Testis (tissue), 2 donors: Measurements from ENCODE around the gene HSD11B1L.

Experiments used
- CTCF ChIP-seq, 3 experiments: fragments of 450-650 bp in 2 of 3; fragments of 200-600 bp in 1 of 3; sonication (generic) in 1 of 3; IDR thresholded peaks; one replicate each; pipeline ENCODE4 v1.5.1; 2016 to 2019; ENCODE audit warnings: antibody characterized with exemption in 3 of 3, mild to moderate bottlenecking in 2 of 3, moderate library complexity in 1 of 3
- POLR2A ChIP-seq: fragments of 450-650 bp; IDR thresholded peaks from one replicate; pipeline ENCODE4 v1.6.1; 2017; ENCODE audit warnings: antibody characterized with exemption, mild to moderate bottlenecking, moderate library complexity

DNA sequence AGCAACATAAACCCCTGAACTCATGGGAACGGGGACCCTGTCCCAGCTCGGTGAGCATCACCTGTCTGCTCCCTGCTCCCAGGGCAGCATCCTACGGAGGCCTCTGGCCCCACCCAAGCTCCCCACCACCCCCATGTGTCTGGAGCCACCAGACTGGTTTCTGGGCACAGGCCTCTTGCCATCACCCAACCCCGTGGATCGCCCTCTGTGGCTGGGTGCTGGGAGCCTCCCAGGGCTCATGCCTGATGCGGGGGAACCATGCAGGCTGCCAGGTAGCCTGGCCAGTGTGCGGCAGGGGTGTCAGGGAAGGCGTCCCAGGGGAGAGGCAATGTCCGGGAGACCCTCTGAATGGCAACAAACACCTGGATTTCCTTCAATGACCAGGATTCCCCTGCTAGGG, 3.2 kb upstream of the HSD11B1L start:
- TF ChIP-seq CTCF (IDR thresholded peaks at IDR 0.05) (no peak), POLR2A (no peak)
